ENCODE measurements around the gene COX6A1. TPM values are rescaled to one million over a fixed set of nuclear protein-coding genes. Genes with fewer than 3 reads are reported as not detected.
A peak's percentile ranks its signal among the peaks of the same experiment; 100 is the strongest.

Gene COX6A1
- total RNA-seq, 1 donor: 366 TPM

- DNase-seq (ENCODE audit: low read depth): peak; percentile 43
- no peak for TF ChIP-seq CTCF (IDR thresholded peaks at IDR 0.05; ENCODE audit: insufficient read depth, low read length)
- no peak overlapping the region for H3K4me3 ChIP-seq (ENCODE audit: low read depth, low read length)
These were observed 38.4 kb upstream of the COX6A1 start for GRCh38 chr12:120399531-120399930.

- no peak for TF ChIP-seq CTCF (IDR thresholded peaks at IDR 0.05; ENCODE audit: insufficient read depth, low read length)
- no peak for DNase-seq (ENCODE audit: low read depth)
- H3K4me3 ChIP-seq (ENCODE audit: low read depth, low read length): no peak overlapping the region
These were observed 35.7 kb upstream of the COX6A1 start for GRCh38 chr12:120402217-120402616.

- no peak overlapping the region for H3K4me3 ChIP-seq (ENCODE audit: low read depth, low read length)
- no peak for DNase-seq (ENCODE audit: low read depth)
- no peak for TF ChIP-seq CTCF (IDR thresholded peaks at IDR 0.05; ENCODE audit: insufficient read depth, low read length)
These were observed 34.0 kb upstream of the COX6A1 start for GRCh38 chr12:120403869-120404268.

GRCh38 chr12:120404271-120404670, 33.6 kb upstream of the COX6A1 start:
- no peak overlapping the region for H3K4me3 ChIP-seq (ENCODE audit: low read depth, low read length)
- no peak for TF ChIP-seq CTCF (IDR thresholded peaks at IDR 0.05; ENCODE audit: insufficient read depth, low read length)
- no peak for DNase-seq (ENCODE audit: low read depth)

- no peak for DNase-seq (ENCODE audit: low read depth)
- no peak overlapping the region for H3K4me3 ChIP-seq (ENCODE audit: low read depth, low read length)
- TF ChIP-seq CTCF (IDR thresholded peaks at IDR 0.05; ENCODE audit: insufficient read depth, low read length): no peak
These were observed 31.8 kb upstream of the COX6A1 start for GRCh38 chr12:120406069-120406468.

- TF ChIP-seq CTCF (IDR thresholded peaks at IDR 0.05; ENCODE audit: insufficient read depth, low read length): no peak
- no peak for DNase-seq (ENCODE audit: low read depth)
- H3K4me3 ChIP-seq (ENCODE audit: low read depth, low read length): no peak overlapping the region
These were observed 31.4 kb upstream of the COX6A1 start for GRCh38 chr12:120406553-120406952.

- H3K4me3 ChIP-seq (ENCODE audit: low read depth, low read length): no peak overlapping the region
- TF ChIP-seq CTCF (IDR thresholded peaks at IDR 0.05; ENCODE audit: insufficient read depth, low read length): no peak
- DNase-seq (ENCODE audit: low read depth): no peak
These were observed 29.1 kb upstream of the COX6A1 start for GRCh38 chr12:120408771-120409170.
